Measurements from ENCODE around the gene MPRIP. TPM values are rescaled to one million over a fixed set of nuclear protein-coding genes. Genes with fewer than 3 reads are reported as not detected.
"Not testable (repeated sequence)": the region's sequence is repeated elsewhere in the genome, so short reads cannot be mapped to it uniquely, and the experiment has no call there.

Gene MPRIP
- total RNA-seq, 2 donors from 2014 or later, result 84.3 to 258 TPM

DNA sequence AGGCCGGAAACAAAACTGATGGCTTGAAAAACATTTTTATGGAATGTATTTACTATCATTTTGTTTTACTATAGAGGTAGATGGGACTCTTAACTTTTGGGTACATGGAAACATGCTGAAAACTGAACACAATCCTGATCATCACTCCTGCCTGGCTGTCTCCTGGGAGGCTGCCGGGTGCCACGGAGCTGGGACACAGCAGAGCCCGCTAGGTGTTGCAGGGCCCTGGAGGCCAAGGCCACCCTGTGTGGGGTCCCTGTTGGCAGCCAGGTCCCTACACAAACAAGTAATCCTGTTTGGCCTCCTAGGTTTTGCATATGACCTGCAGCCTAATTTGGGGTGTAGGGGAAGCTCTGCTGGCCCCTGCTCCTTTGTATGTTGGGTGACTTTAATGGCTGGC lies 146.3 kb downstream of the MPRIP start:
- Histone ChIP-seq H3K27me3 (replicated peaks; ENCODE audit: insufficient read depth) (no peaks in the 10 kb centered on the region), H3K9me3 (no peaks in the 10 kb centered on the region), H3K27ac (no peak overlapping the region), H3K4me1 (replicated peaks) (peaks cover 4% of the 10 kb centered on the region), H3K4me3 (no peak overlapping the region), H3K36me3 (no peaks in the 10 kb centered on the region)
- no peak for TF ChIP-seq POLR2AphosphoS5 (IDR thresholded peaks at IDR 0.05)
- WGBS, result 88% methylated on average over 4 of the region's 4 CpGs
- DNase-seq (ENCODE audit: low spot score), result no peak
- intact Hi-C loops (cut with DNase I), result no loop called here

DNA sequence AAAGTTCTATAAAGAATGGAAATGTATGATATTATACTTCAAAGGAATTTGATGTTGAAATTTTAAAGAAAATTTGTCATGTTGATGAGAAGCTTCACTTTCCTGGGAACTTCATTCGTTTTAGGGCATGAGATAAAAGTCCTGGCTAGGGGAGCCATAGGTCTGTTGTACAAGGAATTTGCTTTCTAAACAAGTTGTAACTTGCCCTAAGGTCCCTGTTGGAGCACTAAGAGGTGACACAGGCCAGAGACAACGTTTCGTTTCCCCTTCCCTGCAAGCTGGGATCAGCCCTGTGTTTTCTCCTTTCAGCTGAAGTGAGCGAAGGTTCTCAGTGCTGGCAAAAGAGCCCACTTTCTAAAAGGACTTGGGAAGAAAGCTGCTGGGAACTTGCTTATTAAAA lies 147.3 kb downstream of the MPRIP start:
- Histone ChIP-seq H3K27ac (no peak overlapping the region), H3K27me3 (replicated peaks; ENCODE audit: insufficient read depth) (no peaks in the 10 kb centered on the region), H3K9me3 (no peaks in the 10 kb centered on the region), H3K4me1 (replicated peaks) (peaks cover 4% of the 10 kb centered on the region), H3K4me3 (no peak overlapping the region), H3K36me3 (no peaks in the 10 kb centered on the region)
- TF ChIP-seq, protein P1, sequence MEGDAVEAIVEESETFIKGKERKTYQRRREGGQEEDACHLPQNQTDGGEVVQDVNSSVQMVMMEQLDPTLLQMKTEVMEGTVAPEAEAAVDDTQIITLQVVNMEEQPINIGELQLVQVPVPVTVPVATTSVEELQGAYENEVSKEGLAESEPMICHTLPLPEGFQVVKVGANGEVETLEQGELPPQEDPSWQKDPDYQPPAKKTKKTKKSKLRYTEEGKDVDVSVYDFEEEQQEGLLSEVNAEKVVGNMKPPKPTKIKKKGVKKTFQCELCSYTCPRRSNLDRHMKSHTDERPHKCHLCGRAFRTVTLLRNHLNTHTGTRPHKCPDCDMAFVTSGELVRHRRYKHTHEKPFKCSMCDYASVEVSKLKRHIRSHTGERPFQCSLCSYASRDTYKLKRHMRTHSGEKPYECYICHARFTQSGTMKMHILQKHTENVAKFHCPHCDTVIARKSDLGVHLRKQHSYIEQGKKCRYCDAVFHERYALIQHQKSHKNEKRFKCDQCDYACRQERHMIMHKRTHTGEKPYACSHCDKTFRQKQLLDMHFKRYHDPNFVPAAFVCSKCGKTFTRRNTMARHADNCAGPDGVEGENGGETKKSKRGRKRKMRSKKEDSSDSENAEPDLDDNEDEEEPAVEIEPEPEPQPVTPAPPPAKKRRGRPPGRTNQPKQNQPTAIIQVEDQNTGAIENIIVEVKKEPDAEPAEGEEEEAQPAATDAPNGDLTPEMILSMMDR (IDR thresholded peaks at IDR 0.05), result no peak
- no peak for TF ChIP-seq POLR2AphosphoS5 (IDR thresholded peaks at IDR 0.05)
- TF ChIP-seq POLR2A (IDR thresholded peaks at IDR 0.05), result no peak
- intact Hi-C loops (cut with DNase I), result no loop called here
- no peak for DNase-seq (ENCODE audit: low spot score)
- 34% methylated on average over 4 of the region's 4 CpGs for WGBS

DNA sequence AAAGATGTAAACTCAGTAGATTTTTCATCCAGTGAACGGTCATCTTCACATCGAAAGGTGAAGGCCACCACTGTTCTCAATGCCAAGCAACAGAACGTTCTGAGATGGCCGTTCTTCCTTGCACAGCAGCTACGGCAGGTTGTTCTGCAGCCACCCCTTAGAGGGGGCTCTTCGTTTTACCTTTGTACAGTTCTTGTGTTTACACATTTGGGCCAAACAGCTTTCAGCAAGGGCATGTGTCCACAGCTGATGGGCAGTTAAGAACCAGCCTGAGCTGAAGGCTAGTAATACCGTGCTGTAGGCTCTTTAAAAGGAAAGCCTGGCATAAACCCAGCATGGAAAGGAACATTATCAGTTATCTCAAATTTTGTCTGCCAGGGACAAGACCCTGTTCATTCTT lies 147.9 kb downstream of the MPRIP start:
- no peak for TF ChIP-seq POLR2A (IDR thresholded peaks at IDR 0.05)
- no peak for TF ChIP-seq POLR2AphosphoS5 (IDR thresholded peaks at IDR 0.05)
- TF ChIP-seq, protein P1 (IDR thresholded peaks at IDR 0.05), result no peak
- no peak overlapping the region for H3K4me3 ChIP-seq
- no peak overlapping the region for H3K27ac ChIP-seq
- WGBS, result 45% methylated on average over 7 of the region's 7 CpGs
- H3K36me3 ChIP-seq, result no peaks in the 10 kb centered on the region
- peaks cover 4% of the 10 kb centered on the region for H3K4me1 ChIP-seq (replicated peaks)
- intact Hi-C loops (cut with DNase I), result no loop called here
- no peak for DNase-seq (ENCODE audit: low spot score)
- H3K27me3 ChIP-seq (replicated peaks; ENCODE audit: insufficient read depth), result no peaks in the 10 kb centered on the region
- no peaks in the 10 kb centered on the region for H3K9me3 ChIP-seq

DNA sequence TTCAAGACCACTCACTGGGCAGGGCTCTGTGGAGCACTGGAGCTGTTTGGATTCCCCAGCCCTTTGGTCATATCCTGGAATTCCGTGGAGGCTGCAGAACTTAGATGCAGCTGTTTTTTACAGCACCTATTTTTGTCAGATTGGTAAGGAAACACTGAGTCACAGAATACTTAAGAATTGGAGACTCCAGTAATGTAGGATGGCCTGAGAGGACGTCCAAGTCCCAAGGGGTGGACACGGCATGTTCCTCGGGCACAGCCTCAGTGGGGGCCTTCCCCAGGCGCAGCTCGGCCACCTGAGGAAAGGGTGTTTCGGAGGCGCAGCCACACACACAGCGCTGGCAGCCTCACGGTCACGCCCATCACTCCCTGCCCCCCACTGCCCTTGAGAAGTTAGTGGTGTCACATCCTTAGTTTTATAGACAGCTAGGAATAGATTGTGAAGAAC lies 149.1 kb downstream of the MPRIP start:
- no peak for DNase-seq (ENCODE audit: low spot score)
- Histone ChIP-seq H3K36me3 (no peaks in the 10 kb centered on the region), H3K9me3 (no peaks in the 10 kb centered on the region), H3K4me1 (replicated peaks) (peaks cover 4% of the 10 kb centered on the region), H3K27ac (peak overlapping the region; percentile 44 to 62), H3K27me3 (replicated peaks; ENCODE audit: insufficient read depth) (no peaks in the 10 kb centered on the region), H3K4me3 (no peak overlapping the region)
- 60% methylated on average over 11 of the region's 11 CpGs for WGBS
- TF ChIP-seq POLR2A (IDR thresholded peaks at IDR 0.05), result no peak
- peak; percentile 32 for TF ChIP-seq POLR2AphosphoS5 (IDR thresholded peaks at IDR 0.05)
- intact Hi-C loops (cut with DNase I), result no loop called here

DNA sequence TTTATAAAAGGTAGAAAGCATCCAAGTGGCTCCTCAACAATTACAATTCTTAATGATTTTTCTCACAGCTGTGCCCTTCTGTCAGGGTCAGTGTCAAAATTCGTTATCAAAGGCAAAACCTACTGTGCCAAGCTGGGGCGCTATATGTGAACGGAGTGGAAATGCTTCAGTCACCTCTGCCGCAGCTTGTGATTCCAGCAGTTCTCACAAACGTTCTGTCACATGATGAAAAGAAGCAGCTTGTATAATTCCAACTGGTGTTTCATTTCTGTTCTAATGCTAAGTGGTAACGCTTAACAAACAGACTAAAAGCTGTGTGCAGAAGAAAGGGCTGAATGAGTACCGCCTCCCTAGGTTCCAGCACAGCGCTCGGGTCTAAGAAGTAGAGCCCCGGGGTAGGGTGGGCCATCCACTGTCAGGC lies 149.7 kb downstream of the MPRIP start:
- TF ChIP-seq POLR2A (IDR thresholded peaks at IDR 0.05) (no peak), POLR2AphosphoS5 (IDR thresholded peaks at IDR 0.05) (peak; percentile 6)
- WGBS, result 37% methylated on average over 10 of the region's 10 CpGs
- H3K9me3 ChIP-seq, result no peaks in the 10 kb centered on the region
- no peaks in the 10 kb centered on the region for H3K36me3 ChIP-seq
- peak overlapping the region; percentile 44 to 62 for H3K27ac ChIP-seq
- DNase-seq (ENCODE audit: low spot score), result no peak
- no peak overlapping the region for H3K4me3 ChIP-seq
- no peaks in the 10 kb centered on the region for H3K27me3 ChIP-seq (replicated peaks; ENCODE audit: insufficient read depth)
- peaks cover 4% of the 10 kb centered on the region for H3K4me1 ChIP-seq (replicated peaks)
- intact Hi-C loops (cut with DNase I), result no loop called here

DNA sequence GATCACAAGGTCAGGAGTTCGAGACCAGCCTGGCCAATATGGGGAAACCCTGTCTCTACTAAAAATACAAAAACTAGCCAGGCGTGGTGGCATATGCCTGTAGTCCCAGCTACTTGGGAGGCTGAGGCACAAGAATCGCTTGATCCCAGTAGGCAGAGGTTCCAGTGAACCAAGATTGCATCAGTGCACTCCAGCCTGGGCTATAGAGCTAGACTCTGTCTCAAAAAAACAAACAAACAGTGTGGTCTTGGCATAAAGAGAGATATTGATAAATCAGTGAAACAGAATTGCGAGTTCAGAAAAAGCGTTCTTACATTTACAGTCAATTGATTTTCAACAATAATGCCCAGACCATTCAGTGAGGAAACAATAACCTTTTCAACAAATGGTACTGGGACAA lies 153.2 kb downstream of the MPRIP start:
- H3K9me3 ChIP-seq; intact Hi-C loops (cut with DNase I); H3K27me3 ChIP-seq (replicated peaks; ENCODE audit: insufficient read depth); H3K4me3 ChIP-seq; DNase-seq (ENCODE audit: low spot score); H3K27ac ChIP-seq; H3K36me3 ChIP-seq; H3K4me1 ChIP-seq (replicated peaks): not testable (repeated sequence)
- 96% methylated on average over 5 of the region's 5 CpGs for WGBS

DNA sequence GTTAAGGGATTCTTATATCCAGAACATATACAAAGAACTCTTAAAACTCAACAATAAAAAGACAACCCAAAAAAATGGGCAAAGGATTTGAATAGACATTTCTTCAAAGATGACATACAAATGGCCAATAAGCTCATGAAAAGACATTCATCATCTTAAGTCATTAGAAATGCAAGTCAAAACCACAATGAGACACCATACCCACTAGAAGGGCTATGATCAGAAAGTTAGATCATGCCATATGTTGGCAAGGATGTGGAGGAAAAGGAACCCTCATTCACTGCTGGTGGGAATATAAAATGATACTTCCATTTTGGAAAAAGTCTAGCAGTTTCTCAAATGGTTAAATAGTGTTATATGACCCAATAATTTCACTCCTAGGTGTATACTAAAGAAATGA lies 154.5 kb downstream of the MPRIP start:
- no peak for TF ChIP-seq POLR2A (IDR thresholded peaks at IDR 0.05)
- TF ChIP-seq, protein P1 (IDR thresholded peaks at IDR 0.05), result no peak
- TF ChIP-seq POLR2AphosphoS5 (IDR thresholded peaks at IDR 0.05), result no peak
- Histone ChIP-seq H3K4me3 (no peak overlapping the region), H3K27me3 (replicated peaks; ENCODE audit: insufficient read depth) (no peaks in the 10 kb centered on the region), H3K4me1 (replicated peaks) (peaks cover 5% of the 10 kb centered on the region), H3K9me3 (no peaks in the 10 kb centered on the region), H3K27ac (no peak overlapping the region), H3K36me3 (no peaks in the 10 kb centered on the region)
- intact Hi-C loops (cut with DNase I), result no loop called here
- no peak for DNase-seq (ENCODE audit: low spot score)
